Panc1 (cell line): Measurements from ENCODE around the gene C6orf62. TPM values are rescaled to one million over a fixed set of nuclear protein-coding genes. Genes with fewer than 3 reads are reported as not detected.

Experiments
- ATAC-seq: fragments of 200-7000 bp; cut with Tn5 transposase; 2 replicates; pipeline ENCODE4 v1.9.1; 2020; ENCODE audit warnings: mild to moderate bottlenecking, moderate library complexity
- BruUV-seq: library from RNA; stranded (reverse); fragments of 400-500 nt; replicated peaks from 2 replicates; lab custom pipeline; 2021; lab: Mats Ljungman, UMichigan
- CTCF ChIA-PET: fragments of 300-600 bp; sonication (Branson Sonifier 250); formaldehyde crosslinking; loops from one replicate; lab custom pipeline; 2022; ENCODE audit warnings: antibody characterized with exemption; lab: Charles Lee
- POLR2A ChIA-PET: fragments of 300-600 bp; sonication (Branson Sonifier 250); formaldehyde crosslinking; loops from one replicate; lab custom pipeline; 2022; ENCODE audit warnings: antibody characterized with exemption; lab: Charles Lee
- DNase-seq: peaks from one replicate; pipeline ENCODE4 v3.0.0-alpha.2; 2010; ENCODE audit warnings: low read depth, low spot score
- H3K27ac ChIP-seq: 2 replicates; pipeline ENCODE4 v1.5.1; 2011; ENCODE audit warnings: mild to moderate bottlenecking, low read length, inconsistent platforms
- H3K27me3 ChIP-seq: fragments of 200-500 bp; sonication (Bioruptor generic); 2 replicates; pipeline ENCODE4 v1.6.0; 2014; ENCODE audit warnings: low read length, inconsistent platforms; ENCODE audit not compliant: control insufficient read depth, insufficient read depth
- H3K36me3 ChIP-seq: fragments of 200-500 bp; sonication (Bioruptor generic); 2 replicates; pipeline ENCODE4 v1.5.1; 2014; ENCODE audit warnings: inconsistent platforms, mild to moderate bottlenecking, low read length, moderate library complexity; ENCODE audit not compliant: control insufficient read depth, insufficient read depth
- H3K4me1 ChIP-seq: 2 replicates; pipeline ENCODE4 v1.5.1; 2011; ENCODE audit warnings: inconsistent platforms, mild to moderate bottlenecking, low read length, moderate library complexity; ENCODE audit not compliant: control insufficient read depth, insufficient read depth
- H3K4me3 ChIP-seq, 2 experiments: 2 replicates each; pipeline ENCODE4 v1.5.1; 2011 to 2012; ENCODE audit warnings: low read depth in 2 of 2, low read length in 2 of 2, mild to moderate bottlenecking in 2 of 2, inconsistent platforms in 1 of 2, moderate library complexity in 1 of 2
- H3K9me3 ChIP-seq: fragments of 200-500 bp; sonication (Bioruptor generic); 2 replicates; pipeline ENCODE4 v1.5.1; 2014; ENCODE audit warnings: low read depth, mild to moderate bottlenecking, inconsistent platforms, low read length, moderate library complexity; ENCODE audit not compliant: control insufficient read depth, insufficient read depth
- POLR2AphosphoS5 ChIP-seq: IDR thresholded peaks from 2 replicates; pipeline ENCODE4 v1.6.1; 2012; ENCODE audit warnings: mild to moderate bottlenecking, low read depth, low read length, moderate library complexity
- SIN3A ChIP-seq: IDR thresholded peaks from 2 replicates; pipeline ENCODE4 v1.6.1; 2012; ENCODE audit warnings: low read depth, mild to moderate bottlenecking, low read length, moderate library complexity, borderline replicate concordance; ENCODE audit not compliant: insufficient read depth
- TCF7L2 ChIP-seq: IDR thresholded peaks from 2 replicates; pipeline ENCODE4 v1.6.1; 2011; ENCODE audit warnings: mild to moderate bottlenecking, low read depth, low read length, inconsistent platforms
- in situ Hi-C: cut with HindIII; loops from 2 replicates; pipeline ENCODE4 v1.10.0; 2016; ENCODE audit warnings: low sequenced_read_pairs, low pct_unique_long_range_greater_than_20kb
- intact Hi-C: fragments of 100-400 bp; cut with micrococcal nuclease; formaldehyde crosslinking; loops from one replicate; pipeline ENCODE4 v1.10.0; 2022; ENCODE audit not compliant: unreplicated experiment
- total RNA-seq: library from RNA; stranded (reverse); gene quantifications from one replicate; pipeline ENCODE4 v1.2.1, GENCODE V29; 2021; ENCODE audit not compliant: unreplicated experiment
- TF ChIP-seq, protein P1 (sequence below), 2 experiments: IDR thresholded peaks; 2 replicates each; pipeline ENCODE4 v1.6.1; 2011 to 2012; ENCODE audit warnings: low read depth in 2 of 2, control low read depth in 1 of 2, low read length in 1 of 2, mild to moderate bottlenecking in 1 of 2, moderate library complexity in 1 of 2; ENCODE audit not compliant: insufficient read depth in 1 of 2
- TF ChIP-seq, protein P2 (sequence below): fragments of 450-650 bp; IDR thresholded peaks from 2 replicates; pipeline ENCODE4 v1.5.1; 2017; ENCODE audit warnings: mild to moderate bottlenecking

The C6orf62 gene
- total RNA-seq, 1 experiment from 2014 or later, result 153 TPM

DNA sequence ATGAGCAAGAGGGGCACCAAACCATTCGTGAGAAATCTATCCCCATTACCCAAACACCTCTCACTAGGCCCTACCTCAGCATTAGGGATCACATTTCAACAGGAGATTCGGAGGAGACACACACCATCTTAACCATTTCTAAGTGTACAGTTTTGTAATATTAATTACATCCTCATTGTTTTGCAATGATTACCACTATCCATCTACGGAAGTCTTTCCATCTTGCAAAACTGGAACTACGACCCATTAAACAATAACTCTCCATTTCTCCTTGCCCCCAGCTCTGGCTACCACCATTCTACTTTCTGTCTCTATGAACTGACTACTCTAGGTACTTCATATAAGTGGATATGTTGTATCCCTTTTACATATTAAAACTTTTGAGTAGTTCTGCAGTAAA is 32.0 kb downstream of the C6orf62 start:
- Histone ChIP-seq H3K27me3 (no peaks in the 10 kb centered on the region), H3K4me3 (no peak overlapping the region), H3K9me3 (no peaks in the 10 kb centered on the region), H3K36me3 (no peaks in the 10 kb centered on the region), H3K4me1 (peaks cover 3% of the 10 kb centered on the region; the same call in 1 of the 2 replicates), H3K27ac (no peak overlapping the region)
- no peak for TF ChIP-seq POLR2AphosphoS5
- CTCF ChIA-PET, result interaction anchor here (0.6 kb wide), 1 partner anchor 195 kb away, joined by 7 read pairs; no protein-coding TSS in a partner anchor
- in situ Hi-C loops, result no loop called here
- no TSS peak for BruUV-seq
- intact Hi-C loops, result no loop called here
- POLR2A ChIA-PET, result no interaction called here
- ATAC-seq, result no peak
- no peak for DNase-seq

DNA sequence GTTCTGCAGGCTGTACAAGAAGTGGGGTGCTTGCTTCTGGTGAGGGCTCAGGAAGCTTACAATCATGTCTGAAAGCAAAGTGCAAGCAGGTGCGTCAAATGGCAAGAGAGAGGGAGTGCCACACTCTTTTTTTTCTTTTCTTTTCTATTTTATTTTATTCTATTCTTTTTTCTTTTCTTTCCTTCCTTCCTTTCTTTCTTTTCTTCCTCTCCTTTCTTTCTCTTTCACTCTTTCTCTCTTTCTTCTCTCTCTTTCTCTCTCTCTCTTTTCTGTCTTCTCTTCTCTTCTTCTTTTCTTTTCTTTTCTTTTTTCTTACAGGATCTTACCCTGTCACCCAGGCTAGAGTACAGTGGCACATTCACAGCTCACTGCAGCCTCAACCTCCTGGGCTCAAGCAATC is 32.5 kb downstream of the C6orf62 start:
- peaks cover 3% of the 10 kb centered on the region; the same call in 1 of the 2 replicates for H3K4me1 ChIP-seq
- DNase-seq (no peak), ATAC-seq (no peak)
- no peak overlapping the region for H3K4me3 ChIP-seq
- in situ Hi-C loops (no loop called here), intact Hi-C loops (no loop called here)
- CTCF ChIA-PET, result interaction anchor here (0.6 kb wide), 1 partner anchor 194 kb away, joined by 7 read pairs; no protein-coding TSS in a partner anchor
- H3K27me3 ChIP-seq, result no peaks in the 10 kb centered on the region
- H3K27ac ChIP-seq, result no peak overlapping the region
- H3K36me3 ChIP-seq, result no peaks in the 10 kb centered on the region
- no peaks in the 10 kb centered on the region for H3K9me3 ChIP-seq
- TF ChIP-seq SIN3A (no peak), TCF7L2 (no peak), POLR2AphosphoS5 (no peak)
- TF ChIP-seq, protein P1, sequence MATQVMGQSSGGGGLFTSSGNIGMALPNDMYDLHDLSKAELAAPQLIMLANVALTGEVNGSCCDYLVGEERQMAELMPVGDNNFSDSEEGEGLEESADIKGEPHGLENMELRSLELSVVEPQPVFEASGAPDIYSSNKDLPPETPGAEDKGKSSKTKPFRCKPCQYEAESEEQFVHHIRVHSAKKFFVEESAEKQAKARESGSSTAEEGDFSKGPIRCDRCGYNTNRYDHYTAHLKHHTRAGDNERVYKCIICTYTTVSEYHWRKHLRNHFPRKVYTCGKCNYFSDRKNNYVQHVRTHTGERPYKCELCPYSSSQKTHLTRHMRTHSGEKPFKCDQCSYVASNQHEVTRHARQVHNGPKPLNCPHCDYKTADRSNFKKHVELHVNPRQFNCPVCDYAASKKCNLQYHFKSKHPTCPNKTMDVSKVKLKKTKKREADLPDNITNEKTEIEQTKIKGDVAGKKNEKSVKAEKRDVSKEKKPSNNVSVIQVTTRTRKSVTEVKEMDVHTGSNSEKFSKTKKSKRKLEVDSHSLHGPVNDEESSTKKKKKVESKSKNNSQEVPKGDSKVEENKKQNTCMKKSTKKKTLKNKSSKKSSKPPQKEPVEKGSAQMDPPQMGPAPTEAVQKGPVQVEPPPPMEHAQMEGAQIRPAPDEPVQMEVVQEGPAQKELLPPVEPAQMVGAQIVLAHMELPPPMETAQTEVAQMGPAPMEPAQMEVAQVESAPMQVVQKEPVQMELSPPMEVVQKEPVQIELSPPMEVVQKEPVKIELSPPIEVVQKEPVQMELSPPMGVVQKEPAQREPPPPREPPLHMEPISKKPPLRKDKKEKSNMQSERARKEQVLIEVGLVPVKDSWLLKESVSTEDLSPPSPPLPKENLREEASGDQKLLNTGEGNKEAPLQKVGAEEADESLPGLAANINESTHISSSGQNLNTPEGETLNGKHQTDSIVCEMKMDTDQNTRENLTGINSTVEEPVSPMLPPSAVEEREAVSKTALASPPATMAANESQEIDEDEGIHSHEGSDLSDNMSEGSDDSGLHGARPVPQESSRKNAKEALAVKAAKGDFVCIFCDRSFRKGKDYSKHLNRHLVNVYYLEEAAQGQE (IDR thresholded peaks at IDR 0.05; ENCODE audit: insufficient read depth in 1 of 2, low read depth in 2 of 2, low read length in 1 of 2), result no peak
- TF ChIP-seq, protein P2, sequence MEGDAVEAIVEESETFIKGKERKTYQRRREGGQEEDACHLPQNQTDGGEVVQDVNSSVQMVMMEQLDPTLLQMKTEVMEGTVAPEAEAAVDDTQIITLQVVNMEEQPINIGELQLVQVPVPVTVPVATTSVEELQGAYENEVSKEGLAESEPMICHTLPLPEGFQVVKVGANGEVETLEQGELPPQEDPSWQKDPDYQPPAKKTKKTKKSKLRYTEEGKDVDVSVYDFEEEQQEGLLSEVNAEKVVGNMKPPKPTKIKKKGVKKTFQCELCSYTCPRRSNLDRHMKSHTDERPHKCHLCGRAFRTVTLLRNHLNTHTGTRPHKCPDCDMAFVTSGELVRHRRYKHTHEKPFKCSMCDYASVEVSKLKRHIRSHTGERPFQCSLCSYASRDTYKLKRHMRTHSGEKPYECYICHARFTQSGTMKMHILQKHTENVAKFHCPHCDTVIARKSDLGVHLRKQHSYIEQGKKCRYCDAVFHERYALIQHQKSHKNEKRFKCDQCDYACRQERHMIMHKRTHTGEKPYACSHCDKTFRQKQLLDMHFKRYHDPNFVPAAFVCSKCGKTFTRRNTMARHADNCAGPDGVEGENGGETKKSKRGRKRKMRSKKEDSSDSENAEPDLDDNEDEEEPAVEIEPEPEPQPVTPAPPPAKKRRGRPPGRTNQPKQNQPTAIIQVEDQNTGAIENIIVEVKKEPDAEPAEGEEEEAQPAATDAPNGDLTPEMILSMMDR, result no peak
- POLR2A ChIA-PET, result no interaction called here
- BruUV-seq, result no TSS peak
